Endodermal cell (in vitro differentiated cells): ENCODE results near the gene MBOAT7. TPM values are rescaled to one million over a fixed set of nuclear protein-coding genes. Genes with fewer than 3 reads are reported as not detected.

Experiments
- DNase-seq: peaks from one replicate; pipeline ENCODE4 v3.0.0-alpha.2; 2017
- H3K27ac ChIP-seq: 2 replicates; pipeline ENCODE4 v1.5.1; 2013; ENCODE audit warnings: mild to moderate bottlenecking, low read depth, low read length, moderate library complexity
- H3K27me3 ChIP-seq: 2 replicates; pipeline ENCODE4 v1.6.1; 2013; ENCODE audit warnings: mild to moderate bottlenecking, low read length, moderate library complexity; ENCODE audit not compliant: insufficient read depth, control insufficient read depth, poor library complexity, severe bottlenecking
- H3K36me3 ChIP-seq: 2 replicates; pipeline ENCODE4 v1.7.0; 2013; ENCODE audit warnings: mild to moderate bottlenecking, low read length, moderate library complexity; ENCODE audit not compliant: control insufficient read depth, insufficient read depth
- H3K4me1 ChIP-seq: one replicate; pipeline ENCODE4 v1.7.0; 2013; ENCODE audit warnings: low read length; ENCODE audit not compliant: control insufficient read depth, insufficient read depth
- H3K4me3 ChIP-seq: 2 replicates; pipeline ENCODE4 v1.5.1; 2013; ENCODE audit warnings: mild to moderate bottlenecking, low read length, moderate library complexity
- H3K9ac ChIP-seq: 2 replicates; pipeline ENCODE4 v1.6.1; 2013; ENCODE audit warnings: mild to moderate bottlenecking, low read length, moderate library complexity; ENCODE audit not compliant: poor library complexity, severe bottlenecking; ENCODE audit errors: extremely low read depth
- H3K9me3 ChIP-seq: 2 replicates; pipeline ENCODE4 v1.6.1; 2013; ENCODE audit warnings: mild to moderate bottlenecking, low read length, moderate library complexity; ENCODE audit not compliant: control insufficient read depth
- H3K27ac Mint-ChIP-seq: 2 replicates; pipeline ENCODE4 v1.8.0; 2020; ENCODE audit warnings: mixed read lengths
- H3K27me3 Mint-ChIP-seq: 2 replicates; pipeline ENCODE4 v1.8.0; 2021; ENCODE audit warnings: mild to moderate bottlenecking, mixed read lengths; ENCODE audit not compliant: insufficient read depth
- H3K36me3 Mint-ChIP-seq: 2 replicates; pipeline ENCODE4 v1.8.0; 2020; ENCODE audit warnings: low read depth, mixed read lengths
- H3K4me1 Mint-ChIP-seq: 2 replicates; pipeline ENCODE4 v1.8.0; 2020; ENCODE audit warnings: mixed read lengths
- H3K4me3 Mint-ChIP-seq: 2 replicates; pipeline ENCODE4 v1.8.0; 2020; ENCODE audit warnings: mild to moderate bottlenecking, moderate library complexity, mixed read lengths
- H3K9me3 Mint-ChIP-seq: 2 replicates; pipeline ENCODE4 v1.8.0; 2020; ENCODE audit warnings: mild to moderate bottlenecking, mixed read lengths
- WGBS, 2 experiments: methylation state at CpG; one replicate each; pipeline versions ENCODE4 v1.1.5 to v1.1.7; 2013; ENCODE audit warnings: missing lambda C conversion rate in 2 of 2, mixed read lengths in 1 of 2; ENCODE audit not compliant: insufficient coverage in 1 of 2, insufficient read length in 1 of 2; 5-methylcytosine and 5-hydroxymethylcytosine counted together
- total RNA-seq, 2 donors: library from RNA; stranded (reverse); fragmentation: NEBNext Ultra II Directional in 1 of 2; extraction: Animal tissue kit (Norgen Biotek cat#: 25700) in 1 of 2; gene quantifications; 2 replicates in 1 of 2; 3 replicates in 1 of 2; pipeline ENCODE4 v1.2.1, GENCODE V29; 2021
- TF ChIP-seq, protein P1 (sequence below): fragments of 200-600 bp; sonication (generic); conservative IDR thresholded peaks from 2 replicates; pipeline ENCODE4 v1.5.0; 2021; ENCODE audit warnings: antibody characterized with exemption, mild to moderate bottlenecking

MBOAT7 gene
- total RNA-seq, 2 donors from 2014 or later: 126 to 131 TPM

DNA sequence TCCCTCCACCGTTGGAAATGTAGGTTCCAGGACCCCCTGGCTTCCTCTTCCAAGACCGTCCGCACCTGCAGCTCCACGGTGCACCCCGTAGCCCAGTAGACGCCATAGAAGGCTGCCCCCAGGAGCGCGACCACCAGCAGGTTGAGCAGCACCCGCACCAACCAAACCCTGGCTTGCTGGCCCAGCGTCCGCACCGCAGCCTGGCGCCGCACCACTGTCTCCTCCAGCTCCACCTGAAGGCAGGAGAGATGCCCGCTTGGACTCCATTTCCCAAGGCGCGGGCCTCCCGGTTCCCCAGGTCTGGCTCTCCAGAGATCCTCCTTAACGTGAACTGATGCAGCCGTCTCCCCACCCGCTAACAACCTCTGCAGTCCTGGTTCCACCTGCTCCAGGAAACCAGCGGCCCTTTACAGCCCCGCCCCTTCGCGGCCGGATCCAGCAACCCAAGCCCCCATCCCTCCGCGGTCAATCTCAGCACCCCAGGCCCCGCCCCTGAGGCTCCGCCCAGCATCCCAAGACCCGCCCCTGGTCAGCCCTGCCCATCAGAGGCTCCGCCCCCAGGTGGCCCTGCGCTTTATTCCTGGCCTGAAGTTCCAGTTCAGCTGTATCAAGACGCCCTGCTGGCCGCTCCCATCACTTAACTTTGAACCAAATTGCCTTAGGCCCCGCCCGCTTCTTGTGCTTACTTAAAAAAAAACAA, 24.9 kb downstream of the MBOAT7 start:
- WGBS, 2 experiments: 50 to 58% methylated on average over 28 to 37 of the region's 37 CpGs
- Histone ChIP-seq H3K27me3 (no peaks in the 10 kb centered on the region), H3K9ac (no peak overlapping the region), H3K4me3 (no peak overlapping the region), H3K27ac (no peak overlapping the region), H3K9me3 (no peaks in the 10 kb centered on the region), H3K4me1 (no peaks in the 10 kb centered on the region), H3K36me3 (no peaks in the 10 kb centered on the region)
- TF ChIP-seq, protein P1, sequence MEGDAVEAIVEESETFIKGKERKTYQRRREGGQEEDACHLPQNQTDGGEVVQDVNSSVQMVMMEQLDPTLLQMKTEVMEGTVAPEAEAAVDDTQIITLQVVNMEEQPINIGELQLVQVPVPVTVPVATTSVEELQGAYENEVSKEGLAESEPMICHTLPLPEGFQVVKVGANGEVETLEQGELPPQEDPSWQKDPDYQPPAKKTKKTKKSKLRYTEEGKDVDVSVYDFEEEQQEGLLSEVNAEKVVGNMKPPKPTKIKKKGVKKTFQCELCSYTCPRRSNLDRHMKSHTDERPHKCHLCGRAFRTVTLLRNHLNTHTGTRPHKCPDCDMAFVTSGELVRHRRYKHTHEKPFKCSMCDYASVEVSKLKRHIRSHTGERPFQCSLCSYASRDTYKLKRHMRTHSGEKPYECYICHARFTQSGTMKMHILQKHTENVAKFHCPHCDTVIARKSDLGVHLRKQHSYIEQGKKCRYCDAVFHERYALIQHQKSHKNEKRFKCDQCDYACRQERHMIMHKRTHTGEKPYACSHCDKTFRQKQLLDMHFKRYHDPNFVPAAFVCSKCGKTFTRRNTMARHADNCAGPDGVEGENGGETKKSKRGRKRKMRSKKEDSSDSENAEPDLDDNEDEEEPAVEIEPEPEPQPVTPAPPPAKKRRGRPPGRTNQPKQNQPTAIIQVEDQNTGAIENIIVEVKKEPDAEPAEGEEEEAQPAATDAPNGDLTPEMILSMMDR: no peak
- no peak overlapping the region for H3K27ac Mint-ChIP-seq
- peak overlapping the region; percentile 56 for H3K4me3 Mint-ChIP-seq
- peaks cover 2% of the 10 kb centered on the region for H3K36me3 Mint-ChIP-seq
- DNase-seq: peak; percentile 99
- peaks cover 3% of the 10 kb centered on the region for H3K9me3 Mint-ChIP-seq
- H3K4me1 Mint-ChIP-seq: peaks cover 7% of the 10 kb centered on the region
- H3K27me3 Mint-ChIP-seq: peaks cover 28% of the 10 kb centered on the region

DNA sequence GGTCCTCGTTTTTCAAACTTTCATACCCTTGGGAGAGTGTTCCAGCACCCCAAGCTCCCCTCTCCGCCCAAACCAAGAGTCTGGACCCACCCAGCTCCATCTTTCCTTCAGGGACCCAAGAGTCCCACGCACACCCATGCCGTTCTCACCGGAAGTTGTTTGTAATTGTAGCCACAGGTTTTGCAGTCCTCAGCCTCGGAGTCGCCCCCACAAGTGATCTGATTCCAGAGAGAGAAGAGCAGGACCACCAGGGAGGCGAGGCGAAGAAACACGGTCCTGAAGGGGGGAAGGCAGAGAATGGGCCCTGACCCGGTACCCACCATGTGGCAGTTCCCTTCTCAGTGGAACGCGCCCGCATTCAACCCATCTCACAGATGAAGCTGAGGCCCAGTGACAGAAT, 26.5 kb downstream of the MBOAT7 start:
- no peak overlapping the region for H3K27ac ChIP-seq
- TF ChIP-seq, protein P1: no peak
- H3K9ac ChIP-seq: no peak overlapping the region
- H3K9me3 ChIP-seq: no peaks in the 10 kb centered on the region
- H3K36me3 Mint-ChIP-seq: peaks cover 5% of the 10 kb centered on the region
- DNase-seq: no peak
- 91 to 96% methylated on average over 4 to 14 of the region's 14 CpGs for WGBS, 2 experiments
- peaks cover 3% of the 10 kb centered on the region for H3K9me3 Mint-ChIP-seq
- H3K36me3 ChIP-seq: no peaks in the 10 kb centered on the region
- no peaks in the 10 kb centered on the region for H3K4me1 ChIP-seq
- no peak overlapping the region for H3K27ac Mint-ChIP-seq
- peaks cover 28% of the 10 kb centered on the region for H3K27me3 Mint-ChIP-seq
- no peak overlapping the region for H3K4me3 ChIP-seq
- H3K27me3 ChIP-seq: no peaks in the 10 kb centered on the region
- peaks cover 7% of the 10 kb centered on the region for H3K4me1 Mint-ChIP-seq
- H3K4me3 Mint-ChIP-seq: peak overlapping the region; percentile 91

DNA sequence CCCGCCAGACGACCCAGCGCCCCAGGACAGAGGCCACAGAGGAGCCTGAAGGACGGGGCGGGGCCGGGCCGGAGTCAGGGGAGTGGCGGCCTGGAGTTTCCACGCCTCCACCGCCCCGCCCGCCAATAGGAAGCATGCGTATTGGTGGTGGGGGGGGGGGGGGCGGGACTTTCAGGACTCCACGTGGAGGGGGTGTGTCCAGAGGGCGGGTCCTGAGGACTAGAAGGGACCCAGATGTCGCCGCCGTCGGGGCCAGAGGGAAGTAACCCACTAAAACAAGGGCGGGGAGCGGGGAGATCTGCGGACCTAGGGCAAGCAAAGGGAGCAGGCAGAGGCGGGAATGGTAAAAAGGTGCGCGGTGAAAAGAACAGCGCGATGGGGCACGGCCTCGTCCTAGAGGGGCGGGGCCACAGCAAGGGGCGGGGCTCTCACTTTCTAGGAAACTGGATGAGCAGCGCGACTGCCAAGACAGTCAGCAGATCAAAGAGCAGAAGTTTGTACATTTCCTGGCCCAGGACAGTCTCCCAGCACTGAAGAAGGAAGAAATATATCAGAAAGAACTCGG, 27.1 kb downstream of the MBOAT7 start:
- peaks cover 9% of the 10 kb centered on the region for H3K36me3 Mint-ChIP-seq
- Histone ChIP-seq H3K9ac (no peak overlapping the region), H3K4me1 (no peaks in the 10 kb centered on the region), H3K27ac (no peak overlapping the region), H3K36me3 (no peaks in the 10 kb centered on the region), H3K27me3 (no peaks in the 10 kb centered on the region), H3K4me3 (peak overlapping the region; percentile 68), H3K9me3 (no peaks in the 10 kb centered on the region)
- peaks cover 3% of the 10 kb centered on the region for H3K9me3 Mint-ChIP-seq
- H3K27ac Mint-ChIP-seq: peak overlapping the region; percentile 69
- TF ChIP-seq, protein P1: no peak
- peaks cover 28% of the 10 kb centered on the region for H3K27me3 Mint-ChIP-seq
- H3K4me3 Mint-ChIP-seq: peak overlapping the region; percentile 91
- WGBS, 2 experiments: 15 to 30% methylated on average over 9 to 32 of the region's 35 CpGs
- peaks cover 7% of the 10 kb centered on the region for H3K4me1 Mint-ChIP-seq
- DNase-seq: peak; percentile 96
